Peyer's patch (tissue), 4 donors: Measurements from ENCODE around the gene LRRIQ1.

ENCODE experiments used
- POLR2A ChIP-seq, 2 donors: fragments of 450-650 bp; IDR thresholded peaks; one replicate each; pipeline ENCODE4 v1.5.1; 2017; ENCODE audit warnings: antibody characterized with exemption in 2 of 2, mild to moderate bottlenecking in 2 of 2, moderate library complexity in 2 of 2
- TF ChIP-seq, protein P1 (sequence below), 6 experiments: fragments of 450-650 bp in 4 of 6; fragments of 200-600 bp in 2 of 6; sonication (generic) in 1 of 6; IDR thresholded peaks; one replicate each; pipeline ENCODE4 v1.5.1; 2017 to 2019; ENCODE audit warnings: antibody characterized with exemption in 6 of 6, mild to moderate bottlenecking in 3 of 6, moderate library complexity in 1 of 6

DNA sequence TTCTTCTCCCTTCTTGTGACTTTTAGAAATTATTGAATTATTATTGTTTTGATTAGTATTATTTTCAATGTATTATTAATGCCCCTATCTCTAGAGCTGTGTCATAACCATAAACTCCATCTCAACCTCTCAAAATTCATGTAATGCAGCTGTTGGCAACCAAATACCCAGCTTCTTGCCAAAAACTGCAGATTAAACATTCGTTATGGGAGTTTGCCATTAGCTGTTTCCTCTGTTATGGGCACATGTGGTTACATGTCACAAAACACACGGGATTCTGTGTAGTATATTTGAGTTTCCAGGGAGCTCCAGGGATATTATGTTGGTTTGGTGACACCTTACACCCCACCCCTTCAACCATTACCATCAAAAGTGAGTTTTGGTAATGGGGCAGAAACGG, 241.0 kb downstream of the LRRIQ1 start:
- TF ChIP-seq, protein P1, sequence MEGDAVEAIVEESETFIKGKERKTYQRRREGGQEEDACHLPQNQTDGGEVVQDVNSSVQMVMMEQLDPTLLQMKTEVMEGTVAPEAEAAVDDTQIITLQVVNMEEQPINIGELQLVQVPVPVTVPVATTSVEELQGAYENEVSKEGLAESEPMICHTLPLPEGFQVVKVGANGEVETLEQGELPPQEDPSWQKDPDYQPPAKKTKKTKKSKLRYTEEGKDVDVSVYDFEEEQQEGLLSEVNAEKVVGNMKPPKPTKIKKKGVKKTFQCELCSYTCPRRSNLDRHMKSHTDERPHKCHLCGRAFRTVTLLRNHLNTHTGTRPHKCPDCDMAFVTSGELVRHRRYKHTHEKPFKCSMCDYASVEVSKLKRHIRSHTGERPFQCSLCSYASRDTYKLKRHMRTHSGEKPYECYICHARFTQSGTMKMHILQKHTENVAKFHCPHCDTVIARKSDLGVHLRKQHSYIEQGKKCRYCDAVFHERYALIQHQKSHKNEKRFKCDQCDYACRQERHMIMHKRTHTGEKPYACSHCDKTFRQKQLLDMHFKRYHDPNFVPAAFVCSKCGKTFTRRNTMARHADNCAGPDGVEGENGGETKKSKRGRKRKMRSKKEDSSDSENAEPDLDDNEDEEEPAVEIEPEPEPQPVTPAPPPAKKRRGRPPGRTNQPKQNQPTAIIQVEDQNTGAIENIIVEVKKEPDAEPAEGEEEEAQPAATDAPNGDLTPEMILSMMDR (IDR thresholded peaks at IDR 0.05) = no peak
- TF ChIP-seq POLR2A (IDR thresholded peaks at IDR 0.05) = no peak
